BLaER1 treated with 17β-estradiol and CSF1 and Interleukin-3, amounts not matched to agents 10 nM and 100 nM (cell line): ENCODE measurements around the gene LAMA2.
"Not testable (repeated sequence)": the region's sequence is repeated elsewhere in the genome, so short reads cannot be mapped to it uniquely, and the experiment has no call there.

ENCODE experiments used
- H3K27ac ChIP-seq, 11 experiments: shearing (Covaris generic); formaldehyde crosslinking; 2 replicates each; pipeline ENCODE4 v1.8.1; 2022
- H3K27me3 ChIP-seq, 11 experiments: shearing (Covaris generic); formaldehyde crosslinking; 2 replicates each; pipeline ENCODE4 v1.8.1; 2022
- H3K36me3 ChIP-seq, 11 experiments: shearing (Covaris generic); formaldehyde crosslinking; 2 replicates each; pipeline ENCODE4 v1.8.1; 2022
- H3K4me1 ChIP-seq, 10 experiments: shearing (Covaris generic); formaldehyde crosslinking; 2 replicates each; pipeline ENCODE4 v1.8.1; 2022
- H3K4me2 ChIP-seq, 11 experiments: shearing (Covaris generic); formaldehyde crosslinking; 2 replicates each; pipeline ENCODE4 v1.8.1; 2022
- H3K4me3 ChIP-seq, 10 experiments: shearing (Covaris generic); formaldehyde crosslinking; 2 replicates each; pipeline ENCODE4 v1.8.1; 2022
- H3K9ac ChIP-seq, 11 experiments: shearing (Covaris generic); formaldehyde crosslinking; 2 replicates each; pipeline ENCODE4 v1.8.1; 2022
- H3K9me3 ChIP-seq, 11 experiments: shearing (Covaris generic); formaldehyde crosslinking; replicated peaks in 1 of 11; 2 replicates each; pipeline ENCODE4 v1.8.1; 2022
- H4K20me1 ChIP-seq, 11 experiments: shearing (Covaris generic); formaldehyde crosslinking; 2 replicates each; pipeline ENCODE4 v1.8.1; 2022
- Cebpa-rat ChIP-seq, 11 experiments: shearing (Covaris generic); IDR thresholded peaks; 2 replicates each; pipeline ENCODE4 v1.8.1; 2022

The LAMA2 gene

GRCh38 chr6:129133770-129134192, 250.8 kb downstream of the LAMA2 start:
- H3K36me3 ChIP-seq: no peaks in the 10 kb centered on the region
- no peak overlapping the region for H3K4me3 ChIP-seq
- H3K27ac ChIP-seq: no peak overlapping the region
- H4K20me1 ChIP-seq: no peaks in the 10 kb centered on the region
- peaks cover 0 to 6% (median 0%) of the 10 kb centered on the region in 10 experiments; a peak in 1 of 20 replicates for H3K4me1 ChIP-seq
- no peak for TF ChIP-seq Cebpa-rat (IDR thresholded peaks at IDR 0.05)
- H3K27me3 ChIP-seq: no peaks in the 10 kb centered on the region
- no peak overlapping the region for H3K4me2 ChIP-seq
- H3K9me3 ChIP-seq: no peaks in the 10 kb centered on the region
- no peak overlapping the region for H3K9ac ChIP-seq

DNA sequence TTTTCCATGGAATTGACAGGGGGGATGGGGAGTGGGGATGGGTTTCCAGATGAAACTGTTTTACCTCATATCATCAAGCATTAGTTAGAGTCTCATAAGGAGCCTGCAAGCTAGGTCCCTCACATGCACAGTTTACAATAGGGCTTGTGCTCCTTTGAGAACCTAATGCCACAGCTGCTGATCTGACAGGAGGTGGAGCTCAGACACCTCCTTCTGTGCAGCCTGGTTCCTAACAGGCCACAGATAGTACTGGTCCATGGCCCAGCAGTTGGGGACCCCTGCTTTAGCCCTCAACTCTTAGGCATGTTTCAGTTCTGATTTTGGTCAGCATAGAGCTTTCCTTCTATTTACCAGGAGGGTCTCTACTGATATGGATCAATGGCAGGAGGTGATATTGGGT, 251.6 kb downstream of the LAMA2 start:
- Histone ChIP-seq H3K27ac (no peak overlapping the region), H3K4me1 (no peaks in the 10 kb centered on the region), H4K20me1 (no peaks in the 10 kb centered on the region), H3K4me2 (no peak overlapping the region), H3K36me3 (no peaks in the 10 kb centered on the region), H3K27me3 (no peaks in the 10 kb centered on the region), H3K9me3 (no peaks in the 10 kb centered on the region), H3K4me3 (no peak overlapping the region), H3K9ac (no peak overlapping the region)
- TF ChIP-seq Cebpa-rat (IDR thresholded peaks at IDR 0.05): no peak

- no peaks in the 10 kb centered on the region for H4K20me1 ChIP-seq
- H3K4me2 ChIP-seq: no peak overlapping the region
- H3K9ac ChIP-seq: no peak overlapping the region
- no peaks in the 10 kb centered on the region for H3K36me3 ChIP-seq
- H3K4me3 ChIP-seq: no peak overlapping the region
- no peak for TF ChIP-seq Cebpa-rat (IDR thresholded peaks at IDR 0.05)
- no peak overlapping the region for H3K27ac ChIP-seq
- no peaks in the 10 kb centered on the region for H3K27me3 ChIP-seq
- no peaks in the 10 kb centered on the region for H3K9me3 ChIP-seq
- H3K4me1 ChIP-seq: no peaks in the 10 kb centered on the region
Measured at GRCh38 chr6:129135451-129135850, 252.5 kb downstream of the LAMA2 start.

DNA sequence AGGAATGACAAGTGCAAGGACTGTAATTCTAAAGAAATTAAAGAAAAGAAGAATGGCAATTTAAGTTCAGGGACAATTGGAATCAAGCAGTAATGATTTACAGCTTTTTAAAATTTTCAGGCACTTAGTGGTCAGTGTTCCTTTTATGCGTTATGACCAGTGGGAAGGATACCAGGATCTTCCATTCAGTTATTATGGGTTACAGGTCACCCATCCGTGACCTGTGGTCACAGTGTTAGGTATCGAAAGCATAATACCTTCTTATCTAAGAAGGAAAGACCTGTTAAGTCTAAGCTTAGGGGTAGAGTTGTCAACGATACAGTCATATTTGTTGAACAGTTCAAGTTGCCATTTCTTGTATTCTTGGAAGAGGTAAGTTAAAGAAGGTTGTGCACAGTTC, 253.8 kb downstream of the LAMA2 start:
- H3K27ac ChIP-seq: no peak overlapping the region

DNA sequence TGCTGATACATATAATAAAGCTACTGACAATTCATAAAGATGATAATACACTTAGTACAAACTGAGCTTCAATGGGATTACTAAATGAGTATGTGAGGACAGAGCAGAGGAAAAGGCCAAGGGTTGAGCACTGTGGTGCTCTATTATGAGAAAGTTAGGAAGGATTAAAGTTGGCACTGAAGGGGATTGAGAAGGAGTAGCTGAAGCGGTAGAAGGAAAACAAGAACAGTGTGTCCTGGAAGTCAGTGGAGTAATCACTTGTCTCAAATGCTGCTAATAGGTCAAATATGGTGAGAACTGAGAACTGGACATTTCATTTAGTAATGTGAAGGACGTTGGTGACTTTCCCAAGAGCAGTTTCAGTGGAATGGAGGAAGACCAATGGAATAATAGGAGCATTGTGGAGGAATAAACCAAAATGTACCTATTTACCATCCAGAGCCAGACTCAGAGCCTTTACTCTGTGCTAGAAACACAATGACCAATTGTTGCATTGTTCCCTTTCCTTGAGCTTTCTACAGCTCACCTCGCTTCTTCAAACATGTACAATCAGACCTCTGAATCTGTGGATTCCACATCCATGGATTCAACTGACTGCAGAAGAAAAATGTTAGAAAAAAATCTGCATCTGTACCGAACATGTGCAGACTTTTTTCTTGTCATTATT, 255.9 kb downstream of the LAMA2 start:
- Histone ChIP-seq H3K36me3 (no peaks in the 10 kb centered on the region), H3K4me3 (no peak overlapping the region), H3K27me3 (no peaks in the 10 kb centered on the region), H3K9me3 (no peaks in the 10 kb centered on the region), H4K20me1 (no peaks in the 10 kb centered on the region), H3K9ac (no peak overlapping the region), H3K4me1 (no peaks in the 10 kb centered on the region), H3K27ac (no peak overlapping the region), H3K4me2 (no peak overlapping the region)
- no peak for TF ChIP-seq Cebpa-rat (IDR thresholded peaks at IDR 0.05)

More for the DNA sequence above, 253.8 kb downstream of the LAMA2 start:
- H4K20me1 ChIP-seq: no peaks in the 10 kb centered on the region
- TF ChIP-seq Cebpa-rat (IDR thresholded peaks at IDR 0.05): no peak
- H3K9ac ChIP-seq: no peak overlapping the region
- no peak overlapping the region for H3K4me3 ChIP-seq
- no peaks in the 10 kb centered on the region for H3K27me3 ChIP-seq
- no peaks in the 10 kb centered on the region for H3K36me3 ChIP-seq
- no peak overlapping the region for H3K4me2 ChIP-seq
- H3K4me1 ChIP-seq: no peaks in the 10 kb centered on the region
- H3K9me3 ChIP-seq: no peaks in the 10 kb centered on the region

GRCh38 chr6:129140526-129140925, 257.6 kb downstream of the LAMA2 start:
- Histone ChIP-seq H3K9me3 (no peaks in the 10 kb centered on the region), H4K20me1 (no peaks in the 10 kb centered on the region), H3K4me2 (no peak overlapping the region), H3K27ac (no peak overlapping the region), H3K36me3 (no peaks in the 10 kb centered on the region), H3K9ac (no peak overlapping the region), H3K27me3 (no peaks in the 10 kb centered on the region), H3K4me3 (no peak overlapping the region), H3K4me1 (no peaks in the 10 kb centered on the region)
- TF ChIP-seq Cebpa-rat (IDR thresholded peaks at IDR 0.05): no peak

GRCh38 chr6:129141499-129141898, 258.6 kb downstream of the LAMA2 start:
- no peaks in the 10 kb centered on the region for H3K9me3 ChIP-seq
- no peak overlapping the region for H3K9ac ChIP-seq
- no peaks in the 10 kb centered on the region for H3K36me3 ChIP-seq
- H3K4me2 ChIP-seq: no peak overlapping the region
- H3K4me3 ChIP-seq: no peak overlapping the region
- no peak for TF ChIP-seq Cebpa-rat (IDR thresholded peaks at IDR 0.05)
- H4K20me1 ChIP-seq: no peaks in the 10 kb centered on the region
- no peak overlapping the region for H3K27ac ChIP-seq
- H3K4me1 ChIP-seq: no peaks in the 10 kb centered on the region
- H3K27me3 ChIP-seq: no peaks in the 10 kb centered on the region

- TF ChIP-seq Cebpa-rat (IDR thresholded peaks at IDR 0.05): no peak
- H3K36me3 ChIP-seq: no peaks in the 10 kb centered on the region
- no peak overlapping the region for H3K4me3 ChIP-seq
Measured at GRCh38 chr6:129146902-129147301, 264.0 kb downstream of the LAMA2 start.

GRCh38 chr6:129150507-129150906, 267.6 kb downstream of the LAMA2 start:
- H4K20me1 ChIP-seq: no peaks in the 10 kb centered on the region
- 0 out of 22 replicates have a peak, but pooled peaks cover 0 to 6% (median 0%) of the 10 kb centered on the region in 11 experiments for H3K9me3 ChIP-seq
- H3K27ac ChIP-seq: no peak overlapping the region
- no peak for TF ChIP-seq Cebpa-rat (IDR thresholded peaks at IDR 0.05)
- no peak overlapping the region for H3K4me3 ChIP-seq
- H3K27me3 ChIP-seq: no peaks in the 10 kb centered on the region
- H3K9ac ChIP-seq: no peak overlapping the region
- no peaks in the 10 kb centered on the region for H3K4me1 ChIP-seq
- no peak overlapping the region for H3K4me2 ChIP-seq
- no peaks in the 10 kb centered on the region for H3K36me3 ChIP-seq

More at GRCh38 chr6:129146902-129147301, 264.0 kb downstream of the LAMA2 start:
- no peak overlapping the region for H3K27ac ChIP-seq
- H3K9ac ChIP-seq: no peak overlapping the region
- H4K20me1 ChIP-seq: no peaks in the 10 kb centered on the region
- H3K9me3 ChIP-seq: 0 out of 22 replicates have a peak, but pooled peaks cover 0 to 6% (median 0%) of the 10 kb centered on the region in 11 experiments
- H3K4me1 ChIP-seq: no peaks in the 10 kb centered on the region
- H3K27me3 ChIP-seq: no peaks in the 10 kb centered on the region
- no peak overlapping the region for H3K4me2 ChIP-seq

- TF ChIP-seq Cebpa-rat (IDR thresholded peaks at IDR 0.05): no peak
- Histone ChIP-seq H3K4me3 (no peak overlapping the region), H3K36me3 (no peaks in the 10 kb centered on the region), H3K4me1 (no peaks in the 10 kb centered on the region), H3K27ac (no peak overlapping the region), H3K9ac (no peak overlapping the region), H4K20me1 (no peaks in the 10 kb centered on the region), H3K27me3 (no peaks in the 10 kb centered on the region), H3K9me3 (no peaks in the 10 kb centered on the region), H3K4me2 (no peak overlapping the region)
Measured at GRCh38 chr6:129153257-129153656, 270.3 kb downstream of the LAMA2 start.

- H3K4me1 ChIP-seq, H3K4me3 ChIP-seq: not testable (repeated sequence)
Measured at GRCh38 chr6:129159242-129159641, 276.3 kb downstream of the LAMA2 start.

More at GRCh38 chr6:129159242-129159641, 276.3 kb downstream of the LAMA2 start:
- not testable (repeated sequence) for H3K9me3 ChIP-seq, H3K9ac ChIP-seq, H4K20me1 ChIP-seq, H3K4me2 ChIP-seq, H3K27ac ChIP-seq, H3K27me3 ChIP-seq, H3K36me3 ChIP-seq
